ENCODE data around the gene CR1L. TPM values are rescaled to one million over a fixed set of nuclear protein-coding genes. Genes with fewer than 3 reads are reported as not detected.

Gene CR1L
- total and polyA plus RNA-seq, 2 donors (not counting 3 experiments of a cell fraction or from before 2014, with no cell fraction given): not detected

GRCh38 chr1:207745285-207745684 is 100.4 kb downstream of the CR1L start:
- no peak overlapping the region for H3K9ac ChIP-seq (replicated peaks; ENCODE audit: extremely low read depth, insufficient read depth, low read length)
- H2AFZ ChIP-seq (ENCODE audit: low read depth, low read length): no peak overlapping the region
- no peak overlapping the region for H3K4me3 ChIP-seq (replicated peaks in 1 of 3; ENCODE audit: insufficient read depth in 1 of 3, low read depth in 1 of 3, low read length in 3 of 3)
- peaks cover 3% of the 10 kb centered on the region for H3K4me1 ChIP-seq (ENCODE audit: control insufficient read depth, extremely low read depth, insufficient read depth, low read length)
- dilution Hi-C loops (cut with MboI; ENCODE audit: extremely low pct_ligation_motif_present, low sequenced_read_pairs) (no loop called here), intact Hi-C loops (cut with micrococcal nuclease) (no loop called here)
- no peaks in the 10 kb centered on the region for H3K36me3 ChIP-seq (ENCODE audit: control insufficient read depth in 2 of 2, extremely low read depth in 1 of 2, insufficient read depth in 2 of 2, low read length in 2 of 2)
- peak overlapping the region; percentile 17 for H3K4me2 ChIP-seq (ENCODE audit: insufficient read depth, low read length)
- TF ChIP-seq FOS (IDR thresholded peaks at IDR 0.05; ENCODE audit: borderline replicate concordance, insufficient read depth, low read length): peak; percentile 24
- TF ChIP-seq CTCF (IDR thresholded peaks at IDR 0.05; ENCODE audit: extremely low read depth in 1 of 2, insufficient read depth in 1 of 2, low read depth in 1 of 2, low read length in 2 of 2): no peak
- TF ChIP-seq JUN (IDR thresholded peaks at IDR 0.05; ENCODE audit: borderline replicate concordance, insufficient read depth, insufficient read length, low read depth): no peak
- no peak for TF ChIP-seq MYC (IDR thresholded peaks at IDR 0.05; ENCODE audit: low read depth, low read length)
- TF ChIP-seq MAX (IDR thresholded peaks at IDR 0.05; ENCODE audit: insufficient read depth, insufficient read length): no peak
- TF ChIP-seq GATA2 (IDR thresholded peaks at IDR 0.05; ENCODE audit: insufficient read depth, insufficient read length, low read depth, low read length): no peak
- TF ChIP-seq POLR2A (IDR thresholded peaks at IDR 0.05; ENCODE audit: low read depth, low read length): no peak
- ChIA-PET POLR2A (no interaction called here), CTCF (no interaction called here)
- H3K9me1 ChIP-seq (replicated peaks; ENCODE audit: control insufficient read depth, extremely low read depth, insufficient read depth, low read length): no peaks in the 10 kb centered on the region
- no peak for DNase-seq (ENCODE audit: low read depth, low spot score)
- H3K9me3 ChIP-seq (replicated peaks; ENCODE audit: control insufficient read depth, insufficient read depth, low read length): no peaks in the 10 kb centered on the region
- H4K20me1 ChIP-seq (replicated peaks; ENCODE audit: control insufficient read depth, extremely low read depth, insufficient read depth, low read length): no peaks in the 10 kb centered on the region
- no peaks in the 10 kb centered on the region for H3K79me2 ChIP-seq (ENCODE audit: control insufficient read depth, insufficient read depth, low read length)
- H3K27me3 ChIP-seq (ENCODE audit: control insufficient read depth in 2 of 2, insufficient read depth in 2 of 2, low read length in 2 of 2): no peaks in the 10 kb centered on the region
- no peak overlapping the region for H3K27ac ChIP-seq (ENCODE audit: insufficient read depth, low read depth, low read length)
- BruUV-seq (replicated peaks): no TSS peak
- peak; percentile 63 for FAIRE-seq

Data from endothelial cell of umbilical vein (primary cell).